ENCODE results near the gene VASN. TPM values are rescaled to one million over a fixed set of nuclear protein-coding genes. Genes with fewer than 3 reads are reported as not detected.

The VASN gene
- total and polyA plus RNA-seq, 10 of the 15 experiments (the other 5 are each of a cell fraction or from before 2014, with no cell fraction given), result 0.02 to 0.19 (median 0.14) TPM; not detected in 6

GRCh38 chr16:4370570-4371356 lies 885 bp upstream of the VASN start:
- SMC1A ChIA-PET (ENCODE audit: uncharacterized antibody, unreplicated experiment), result no interaction called here
- no TSS peak for BruUV-seq (replicated peaks)
- FAIRE-seq, result no peak
- Histone ChIP-seq H2AFZ (ENCODE audit: control insufficient read depth, low read depth, low read length) (no peak overlapping the region), H4K20me1 (ENCODE audit: control insufficient read depth, insufficient read depth) (peaks cover 5% of the 10 kb centered on the region), H3K4me2 (ENCODE audit: control insufficient read depth, insufficient read depth) (no peak overlapping the region), H3K9ac (ENCODE audit: control insufficient read depth, insufficient read depth, low read length) (no peak overlapping the region), H3K36me3 (ENCODE audit: control insufficient read depth in 2 of 2, insufficient read depth in 2 of 2, low read length in 1 of 2) (peaks cover 0 to 5% of the 10 kb centered on the region in 2 experiments; a peak in 2 of 4 replicates), H3K27ac (ENCODE audit: control insufficient read depth, insufficient read depth) (no peak overlapping the region), H3K9me3 (replicated peaks; ENCODE audit: control insufficient read depth, insufficient read depth, low read length) (no peaks in the 10 kb centered on the region), H3K79me2 (ENCODE audit: control insufficient read depth, insufficient read depth, low read length) (no peaks in the 10 kb centered on the region), H3K4me3 (no peak overlapping the region), H3K4me1 (ENCODE audit: control insufficient read depth, insufficient read depth, low read length) (peaks cover 1% of the 10 kb centered on the region), H3K27me3 (replicated peaks in 1 of 2; ENCODE audit: control insufficient read depth in 2 of 2, insufficient read depth in 2 of 2, low read length in 1 of 2) (no peaks in the 10 kb centered on the region)
- intact Hi-C loops (cut with micrococcal nuclease; ENCODE audit: unreplicated experiment) (no loop called here), in situ Hi-C loops (cut with MboI) (no loop called here)
- RAD21 ChIA-PET (ENCODE audit: unreplicated experiment), result interaction anchor here (1.0 kb wide), 1 partner anchor 32 kb away, joined by 3 read pairs; no protein-coding TSS in a partner anchor
- DNase-seq (ENCODE audit: low read depth, low spot score), result no peak
- CTCF ChIA-PET, result interaction anchor here (0.6 to 1.9 kb wide), 5 partner anchors 18 to 184 kb away, joined by 3 to 11 read pairs (median 3); no protein-coding TSS in a partner anchor
- ATAC-seq, result no peak
- POLR2A ChIA-PET, result no interaction called here
- TF ChIP-seq YY1 (IDR thresholded peaks at IDR 0.05; ENCODE audit: low read depth, low read length), result no peak
- no peak for TF ChIP-seq CHD2 (IDR thresholded peaks at IDR 0.05; ENCODE audit: borderline replicate concordance, low read depth, low read length)
- no peak for TF ChIP-seq EP300 (IDR thresholded peaks at IDR 0.05; ENCODE audit: borderline replicate concordance in 1 of 2, control insufficient read depth in 1 of 2, low read depth in 2 of 2, low read length in 2 of 2)
- TF ChIP-seq IKZF1 (conservative IDR thresholded peaks at IDR 0.05), result no peak
- no peak for TF ChIP-seq PRDM15 (CRISPR knock-in tag; IDR thresholded peaks at IDR 0.05)
- no peak for TF ChIP-seq RELA (IDR thresholded peaks at IDR 0.05; ENCODE audit: borderline replicate concordance, partially characterized antibody)
- no peak for TF ChIP-seq PAX8 (IDR thresholded peaks at IDR 0.05)
- TF ChIP-seq SMAD1 (IDR thresholded peaks at IDR 0.05; ENCODE audit: low read depth, partially characterized antibody), result no peak
- no peak for TF ChIP-seq SREBF2 (IDR thresholded peaks at IDR 0.05; ENCODE audit: low read length)
- no peak for TF ChIP-seq BCL3 (IDR thresholded peaks at IDR 0.05; ENCODE audit: borderline replicate concordance, insufficient read depth, low read depth, low read length, poor library complexity, severe bottlenecking)
- 73% methylated on average over 13 of the region's 14 CpGs for WGBS (ENCODE audit: insufficient coverage, insufficient replicate concordance, low lambda C conversion rate, missing lambda C conversion rate)

All from GM12878 (cell line).